DMS79 (cell line): ENCODE results near the gene CHCHD4.
"Not testable (repeated sequence)": the region's sequence is repeated elsewhere in the genome, so short reads cannot be mapped to it uniquely, and the experiment has no call there.

Source experiments
- DNase-seq: peaks from one replicate; lab custom pipeline; 2025; lab: John Stamatoyannopoulos, UW

CHCHD4 gene

DNA sequence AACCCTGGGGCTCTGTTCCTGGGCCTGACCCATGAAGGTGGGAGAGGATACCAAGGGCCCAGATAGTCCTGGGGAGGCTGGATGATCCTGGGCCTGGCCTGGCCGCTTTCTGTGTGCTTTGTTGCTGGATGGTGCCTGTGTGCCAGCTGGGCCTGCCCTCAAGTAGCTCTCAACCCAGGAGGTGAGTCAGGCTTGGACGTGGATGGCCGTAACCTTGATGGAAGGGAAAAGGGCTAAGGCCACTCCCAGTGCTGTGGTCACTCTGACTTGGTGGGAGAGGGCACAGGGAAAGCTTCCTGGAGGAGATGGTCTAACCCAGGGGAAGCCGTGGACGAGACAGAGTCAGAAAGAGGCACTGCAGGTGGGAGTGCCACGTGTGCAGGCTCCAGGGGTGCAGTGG lies 9.6 kb upstream of the CHCHD4 start:
- DNase-seq = no peak

DNA sequence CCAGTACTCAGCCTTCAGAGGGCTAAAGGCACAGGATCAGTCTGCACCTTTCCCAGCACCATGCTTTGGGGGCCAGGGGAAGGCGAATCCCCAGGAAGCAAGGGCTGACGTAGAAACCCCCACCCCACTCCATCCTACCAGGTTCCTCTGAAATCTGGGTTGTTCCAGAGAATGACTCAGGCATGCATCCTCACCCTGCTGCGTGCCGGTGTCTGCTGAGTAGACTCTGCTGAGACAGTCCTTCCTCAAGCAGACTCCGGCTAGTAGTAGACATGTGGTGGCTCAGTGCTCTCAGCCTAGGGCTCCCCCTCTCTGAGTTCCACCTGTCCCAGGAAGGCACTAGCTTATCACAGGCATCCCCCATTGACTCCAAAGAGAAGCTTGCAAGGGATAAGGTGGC lies 9.2 kb upstream of the CHCHD4 start:
- DNase-seq = no peak

DNA sequence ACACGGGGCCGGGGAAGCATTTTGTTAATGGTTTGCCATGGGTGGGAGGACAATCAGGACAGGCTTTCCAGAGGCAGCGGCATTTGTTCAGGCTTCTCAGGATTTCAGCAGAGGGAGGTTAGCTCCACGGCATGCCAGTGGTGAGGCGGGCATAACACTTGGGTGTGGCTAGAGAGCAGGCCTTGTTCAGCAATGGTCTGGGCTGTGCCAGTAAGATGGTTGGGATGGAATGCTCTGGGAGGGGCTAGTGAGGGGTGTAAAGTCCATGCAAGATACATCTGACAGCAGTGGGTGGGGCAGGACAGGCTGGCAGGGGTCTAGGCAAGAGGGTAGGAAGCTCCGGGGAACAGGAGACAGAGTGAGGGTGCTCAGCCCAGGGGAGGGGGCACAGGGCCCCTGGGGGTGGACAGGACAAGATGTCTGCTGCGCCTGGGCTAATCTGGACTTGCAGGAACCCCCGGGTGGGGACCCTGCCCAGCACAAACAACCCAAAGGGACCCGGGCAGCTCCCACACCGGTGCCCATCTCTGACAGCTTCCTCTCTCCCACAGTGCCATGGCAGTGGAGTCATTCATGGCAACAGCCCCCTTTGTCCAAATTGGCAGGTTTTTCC lies 8.6 kb upstream of the CHCHD4 start:
- DNase-seq = no peak

DNA sequence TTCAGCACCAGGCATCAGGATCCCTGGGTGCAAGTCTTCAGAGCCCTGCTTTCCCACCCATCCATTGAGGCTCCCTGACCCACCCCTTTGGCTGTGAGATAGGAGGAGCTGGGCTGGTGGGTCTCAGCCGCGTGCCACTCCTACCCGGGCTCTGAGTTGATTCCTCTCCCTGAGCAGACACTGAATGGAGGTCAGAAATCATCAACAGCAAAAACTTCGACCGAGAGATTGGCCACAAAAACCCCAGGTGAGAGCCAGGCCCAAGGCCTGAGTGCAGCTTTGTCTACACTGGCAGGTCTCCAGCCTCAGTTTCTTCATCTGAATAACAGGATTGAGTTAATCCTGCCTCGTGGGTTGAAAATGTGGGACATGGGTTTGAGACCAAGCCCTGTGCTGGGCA lies 8.0 kb upstream of the CHCHD4 start:
- DNase-seq = no peak

DNA sequence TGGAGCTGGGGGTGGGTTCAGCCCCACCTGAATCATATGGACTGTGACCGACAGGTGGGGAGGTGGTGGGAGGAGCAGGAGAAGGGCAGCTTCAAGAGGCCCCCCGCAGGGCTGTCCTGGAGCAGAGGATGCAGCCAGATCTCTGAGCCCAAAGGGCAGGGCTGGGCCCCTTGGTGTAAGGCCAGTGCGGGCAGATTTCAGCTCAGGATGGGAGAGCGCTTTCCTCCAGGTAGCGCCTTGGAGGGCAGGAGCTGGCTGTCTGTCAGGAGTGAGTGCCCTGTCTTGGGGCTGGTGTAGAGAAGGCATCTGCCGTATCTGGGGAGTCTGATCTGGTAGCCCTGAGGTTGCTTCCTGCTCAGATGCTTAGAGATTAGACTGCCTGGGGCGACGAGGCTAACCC lies 7.5 kb upstream of the CHCHD4 start:
- no peak for DNase-seq

DNA sequence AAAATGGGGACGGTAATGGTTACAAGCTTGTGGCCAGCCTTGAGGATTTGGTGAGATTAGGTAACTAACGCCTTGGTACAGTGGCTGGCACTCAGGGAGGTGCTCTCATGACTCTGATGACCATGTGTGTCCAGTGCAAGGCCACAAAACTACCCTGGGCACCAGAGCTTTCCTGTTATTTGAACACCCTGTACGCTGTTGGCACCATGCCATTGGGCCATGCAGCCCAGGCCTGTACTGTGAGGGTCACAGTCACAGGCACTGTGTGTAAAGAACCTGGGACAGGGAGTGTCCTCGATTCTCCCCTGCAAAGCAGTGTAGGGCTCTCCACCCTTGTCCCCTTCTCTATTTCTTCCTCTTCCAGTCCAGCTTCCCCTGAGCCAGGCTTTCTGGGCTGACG lies 6.5 kb upstream of the CHCHD4 start:
- DNase-seq = no peak

DNA sequence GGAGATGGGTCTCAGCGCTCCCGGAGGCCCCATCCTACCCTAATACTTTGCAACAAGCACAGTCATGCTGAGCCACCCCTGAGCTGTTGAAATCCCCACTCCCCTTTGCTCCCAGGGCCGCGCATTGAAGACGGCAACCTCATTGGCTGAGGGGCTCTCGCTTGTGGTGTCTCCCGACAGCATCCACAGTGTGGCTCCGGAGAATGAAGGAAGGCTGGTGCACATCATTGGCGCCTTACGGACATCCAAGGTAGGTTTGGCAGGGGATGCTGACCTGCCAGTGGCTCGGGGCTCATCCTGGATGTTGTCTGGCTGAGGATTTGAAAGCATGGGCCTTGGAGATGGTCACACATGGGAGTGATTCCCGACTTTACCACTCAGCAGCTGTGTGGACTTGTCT lies 6.0 kb upstream of the CHCHD4 start:
- DNase-seq = no peak

DNA sequence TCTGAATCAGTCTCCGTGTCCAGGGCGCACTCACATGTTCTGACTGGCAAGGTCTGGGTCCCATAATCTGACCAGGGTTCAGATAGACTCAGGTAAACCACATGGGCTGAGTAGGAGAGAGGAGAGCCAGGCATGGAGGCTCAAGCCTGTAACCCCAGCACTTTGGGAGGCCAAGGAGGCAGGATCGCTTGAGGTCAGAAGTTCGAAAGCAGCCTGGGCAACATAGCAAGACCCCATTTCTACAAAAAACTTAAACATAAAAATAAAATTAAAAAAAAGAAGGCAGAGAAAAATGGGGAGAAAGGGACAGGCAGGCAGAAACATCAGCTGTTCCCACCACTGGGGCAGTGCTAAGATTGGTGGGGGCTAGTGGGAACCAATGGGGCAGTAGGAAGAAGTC lies 5.6 kb upstream of the CHCHD4 start:
- no peak for DNase-seq

DNA sequence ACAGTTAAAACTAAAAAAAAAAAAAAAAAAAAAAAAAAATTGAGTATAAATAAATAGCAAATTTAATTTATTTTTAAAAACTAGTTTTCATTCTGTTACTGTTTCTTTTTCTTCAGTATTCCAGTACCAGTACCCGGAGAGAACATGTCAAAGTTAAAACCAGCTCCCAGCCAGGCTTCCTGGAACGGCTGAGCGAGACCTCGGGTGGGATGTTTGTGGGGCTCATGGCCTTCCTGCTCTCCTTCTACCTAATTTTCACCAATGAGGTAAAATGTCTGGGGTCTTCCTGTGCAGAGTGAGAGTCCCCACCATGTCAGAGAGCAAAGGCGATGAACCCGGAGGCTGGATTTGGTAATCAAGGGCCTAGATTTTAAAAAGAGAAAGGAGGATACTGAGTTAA lies 4.6 kb upstream of the CHCHD4 start:
- DNase-seq = no peak

DNA sequence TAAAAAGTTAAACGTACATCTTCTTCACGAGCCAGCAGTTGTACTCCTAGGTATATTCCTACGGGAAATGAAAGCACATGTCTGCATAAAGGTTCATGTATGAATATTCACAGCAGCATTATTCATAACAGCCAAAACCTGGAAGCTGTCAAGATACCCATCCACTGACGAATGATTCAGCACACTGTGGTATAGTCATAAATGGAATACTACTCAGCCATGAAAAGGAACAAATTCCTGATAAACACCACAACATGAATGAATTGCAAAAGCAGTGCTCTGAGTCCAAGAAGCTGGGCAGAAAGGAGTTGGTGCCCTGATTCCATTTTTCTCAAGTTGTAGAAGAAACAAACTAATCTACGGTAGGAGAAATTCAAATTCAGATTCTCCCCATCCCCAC lies 4.1 kb upstream of the CHCHD4 start:
- no peak for DNase-seq

DNA sequence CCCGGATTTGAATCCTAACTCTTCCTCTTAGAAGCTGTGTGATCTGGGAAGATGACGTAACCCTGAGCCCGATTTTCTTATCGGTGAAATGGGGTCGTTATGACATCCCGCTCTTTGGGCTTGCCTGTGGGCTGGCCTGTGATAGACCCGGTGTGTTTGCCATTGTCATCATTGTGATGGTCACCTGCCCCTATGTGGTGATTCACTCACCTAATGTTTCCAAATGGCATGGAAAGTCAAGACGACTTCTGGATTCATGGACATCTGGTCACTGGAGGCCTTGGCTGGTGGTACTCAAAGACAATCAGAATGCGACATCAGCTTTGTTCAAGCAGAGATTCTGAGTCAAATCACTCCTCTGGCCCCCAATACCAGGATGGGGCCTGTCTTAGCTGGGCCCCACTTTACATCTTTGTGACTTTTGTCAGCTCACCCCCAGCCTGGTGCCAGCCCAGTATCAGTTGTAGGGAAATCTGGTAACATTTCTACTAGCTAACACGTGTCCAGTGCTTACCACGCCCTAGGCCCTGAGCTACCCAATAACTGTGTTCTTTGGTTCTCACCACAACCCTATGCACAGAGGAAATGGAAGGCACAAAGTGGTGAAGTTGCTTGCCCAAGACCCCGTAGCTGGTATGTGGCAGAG lies 3.0 kb upstream of the CHCHD4 start:
- DNase-seq = no peak

DNA sequence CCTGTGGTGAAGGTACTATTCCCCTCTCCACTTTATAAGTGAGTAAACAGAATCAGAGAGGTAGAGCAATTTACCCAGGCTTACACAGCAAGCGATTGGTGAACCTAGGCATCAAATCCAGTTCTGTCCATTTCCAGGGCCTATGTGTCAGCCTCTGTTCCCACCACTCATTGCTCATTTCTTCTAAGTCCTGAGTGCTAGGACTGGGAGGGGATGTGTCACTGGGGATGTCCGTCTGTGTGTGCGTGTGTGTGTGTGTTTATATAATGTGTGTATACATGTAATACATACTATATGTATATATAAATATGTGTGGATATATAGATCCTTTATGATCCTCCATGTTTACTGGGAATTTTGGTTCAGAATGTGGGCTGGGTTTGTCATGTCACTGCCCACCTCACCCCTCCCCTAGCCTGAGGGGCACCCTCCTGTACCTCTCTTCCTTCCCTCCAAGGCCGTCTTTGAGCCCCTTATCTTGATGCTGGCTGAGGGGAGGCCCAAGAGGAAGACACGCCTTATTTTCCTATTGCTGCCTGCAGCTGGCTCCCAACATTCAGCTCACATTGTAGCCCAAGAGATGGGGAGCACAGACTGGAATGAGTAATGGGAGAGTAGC lies 2.3 kb upstream of the CHCHD4 start:
- no peak for DNase-seq

DNA sequence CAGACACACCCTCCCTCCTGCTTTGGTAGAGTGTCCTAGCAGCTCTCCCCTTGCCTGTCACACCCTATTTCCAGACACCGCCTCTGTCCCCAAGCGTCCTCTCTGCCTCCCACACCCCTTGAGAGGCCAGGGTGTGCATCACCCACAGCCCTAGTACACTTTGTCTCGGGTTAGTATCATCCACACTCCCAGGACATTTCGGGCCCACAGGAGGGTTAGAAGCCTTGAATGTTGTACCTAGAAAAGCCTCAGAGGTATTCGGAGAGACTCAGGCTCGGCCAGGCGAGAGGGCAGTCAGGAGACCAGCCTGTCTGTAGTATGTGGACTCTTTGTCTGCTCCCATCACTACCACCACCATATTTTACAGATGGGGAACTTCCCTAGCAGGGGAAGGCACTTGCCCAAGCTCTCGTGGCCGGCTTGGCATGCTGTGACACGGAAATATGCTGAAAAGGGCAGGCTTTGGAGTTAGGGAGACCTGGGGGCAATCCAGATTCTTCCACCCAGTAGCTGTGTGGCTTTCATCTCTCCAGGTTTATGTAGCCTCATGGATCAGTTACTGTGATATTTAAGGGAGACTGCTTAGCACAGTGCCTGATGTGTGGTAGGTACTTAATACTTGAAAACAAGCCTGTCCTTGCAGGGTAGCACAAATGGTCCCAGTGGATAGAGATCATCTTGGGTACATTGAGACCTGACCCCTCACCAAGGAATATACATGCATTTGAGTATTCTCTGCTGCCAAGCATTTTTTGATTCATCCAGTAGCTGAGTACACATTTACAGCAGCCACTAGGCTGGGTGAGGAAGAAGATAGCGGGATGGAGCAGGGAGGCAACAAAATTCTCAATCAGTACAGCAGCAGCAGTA lies 1.6 kb upstream of the CHCHD4 start:
- DNase-seq = no peak

DNA sequence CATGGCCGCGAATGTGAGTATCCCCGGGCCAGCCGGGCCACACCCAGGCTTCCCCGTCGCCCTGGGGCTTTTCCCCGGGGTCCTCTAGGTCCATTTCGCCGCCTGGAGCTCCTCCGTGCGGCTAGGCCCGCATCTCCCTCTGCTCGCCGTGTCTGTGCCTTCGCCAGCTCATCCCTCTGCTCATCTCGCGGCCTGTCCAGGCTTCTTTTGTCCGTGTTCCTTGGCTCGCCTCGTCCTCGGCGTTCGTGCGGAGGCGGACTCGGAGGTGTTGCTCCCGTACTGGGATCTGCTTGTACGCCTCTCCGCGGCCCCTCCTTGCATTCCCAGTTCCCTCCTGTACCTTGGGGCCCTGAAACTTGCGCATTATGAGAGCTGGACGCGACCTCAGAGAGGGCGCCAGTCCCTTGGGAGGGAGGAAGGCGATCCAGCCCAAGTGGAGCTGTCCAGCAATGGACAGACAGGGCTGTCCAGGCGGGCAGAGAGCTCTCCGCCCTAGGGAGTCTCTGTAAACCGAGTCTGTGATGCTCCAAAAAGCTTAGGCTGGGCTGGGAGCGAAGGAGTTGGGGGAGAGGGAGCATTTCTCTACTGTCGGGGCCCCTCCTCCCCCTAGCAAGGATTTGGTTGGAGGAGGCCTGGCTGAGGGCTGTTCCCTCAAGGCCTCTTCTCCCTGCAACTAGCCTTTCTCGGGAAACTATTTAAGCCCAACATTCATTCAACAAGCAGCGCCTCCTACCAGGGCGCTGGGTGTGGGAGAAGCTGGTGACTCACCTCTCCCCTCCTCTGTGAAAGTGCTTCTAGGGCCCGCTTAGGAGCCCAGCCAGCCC lies 735 bp upstream of the CHCHD4 start:
- DNase-seq = no peak

DNA sequence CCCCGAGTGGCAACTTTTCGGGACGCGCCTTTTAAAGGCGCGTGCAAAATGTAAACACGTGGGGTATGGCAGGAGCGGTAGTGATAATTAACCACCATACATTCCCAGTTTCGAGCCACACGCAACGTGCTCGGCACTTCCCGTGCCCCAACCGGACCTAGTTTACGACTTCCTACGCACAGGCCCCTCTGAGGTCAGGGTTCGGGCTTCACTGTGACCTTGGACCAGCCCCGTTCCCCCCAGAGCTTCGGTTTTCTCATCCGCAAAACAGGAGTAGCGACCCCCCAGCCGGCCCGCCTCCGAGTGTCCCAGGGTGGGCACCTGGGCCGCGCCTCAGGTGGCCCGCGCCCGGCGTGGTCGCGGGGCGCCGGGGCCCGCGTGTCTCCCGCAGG lies 451 bp downstream of the CHCHD4 start:
- DNase-seq = no peak

DNA sequence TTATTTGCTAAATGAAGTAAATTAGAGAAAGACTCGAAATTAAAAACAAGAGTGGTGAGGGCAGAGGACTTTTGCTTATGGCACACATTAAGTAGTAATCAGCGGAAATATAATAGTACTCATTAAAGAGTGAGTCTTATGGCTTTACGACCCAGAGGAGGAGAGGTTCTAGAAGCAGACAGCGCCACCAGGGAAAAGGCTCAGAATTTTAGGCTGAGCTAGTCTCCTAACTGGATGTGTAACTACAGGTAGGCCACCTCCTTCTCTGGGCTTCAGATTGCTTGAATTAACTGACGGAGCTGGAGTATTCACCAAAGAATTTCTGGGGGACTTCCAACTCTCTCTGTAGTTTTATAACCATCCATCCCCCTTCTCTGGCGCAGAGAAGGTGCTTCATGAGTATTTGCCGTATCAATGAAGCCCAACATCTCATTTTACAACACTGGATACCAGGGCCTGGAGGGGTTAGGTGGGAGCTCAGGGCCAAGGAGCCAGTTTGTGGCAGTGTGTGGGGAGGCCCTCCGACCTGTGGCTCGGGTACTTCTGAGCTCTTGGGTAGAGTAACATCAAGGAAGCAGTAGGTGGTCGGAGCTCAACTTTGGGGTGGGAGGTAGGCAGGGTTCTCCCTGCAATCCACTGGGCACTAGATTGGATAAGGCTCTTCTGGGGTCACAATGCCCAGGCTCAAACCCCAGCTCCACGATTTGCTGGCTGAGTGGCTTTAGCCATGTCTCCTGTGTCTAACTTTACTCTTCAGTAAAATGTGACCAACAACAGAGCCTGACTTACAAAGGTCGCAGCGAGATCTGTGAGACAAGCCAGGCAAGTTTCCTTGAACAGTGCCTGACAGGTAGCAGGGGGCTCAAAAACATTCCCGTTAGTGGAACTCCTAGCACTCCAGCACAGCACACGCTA lies 1.1 kb downstream of the CHCHD4 start:
- DNase-seq = no peak

DNA sequence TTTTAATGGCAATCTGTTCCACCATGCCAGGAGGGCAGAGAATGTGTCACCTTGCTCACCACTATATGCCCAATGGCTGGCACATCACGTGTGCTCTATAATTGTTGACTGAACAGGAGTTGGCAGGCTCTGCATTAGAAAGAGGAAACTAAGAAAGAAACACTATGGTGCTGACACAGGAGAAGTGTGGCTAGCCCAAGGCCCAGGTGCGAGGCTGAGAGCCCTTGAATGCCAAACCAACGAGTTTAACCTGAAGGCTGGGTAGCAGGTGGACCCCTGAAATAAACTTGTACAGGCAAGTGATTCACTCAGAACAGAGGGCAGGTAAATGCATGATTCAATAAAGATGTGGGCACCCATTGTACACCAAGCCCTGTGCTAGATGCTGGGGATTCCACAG lies 2.4 kb downstream of the CHCHD4 start:
- DNase-seq = no peak

DNA sequence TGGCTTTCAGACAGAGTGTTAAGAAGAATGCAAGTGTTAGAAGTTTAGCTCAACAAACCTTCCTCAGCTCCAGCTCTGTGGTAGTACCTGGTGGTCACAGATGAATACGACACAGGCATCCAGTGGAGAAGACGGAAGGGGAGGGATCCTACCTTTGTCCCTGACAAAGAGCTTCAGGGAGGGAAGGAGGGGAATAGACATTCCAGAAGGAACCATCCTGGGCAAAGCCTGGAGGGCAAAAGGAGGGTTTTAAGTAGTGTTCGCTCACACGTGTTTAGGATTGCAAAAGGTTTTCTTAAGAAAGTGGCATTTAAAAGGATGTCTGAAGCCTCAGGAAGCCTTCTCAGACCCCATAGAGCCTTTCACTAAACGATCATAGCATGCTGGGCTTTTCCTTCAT lies 2.8 kb downstream of the CHCHD4 start:
- no peak for DNase-seq

DNA sequence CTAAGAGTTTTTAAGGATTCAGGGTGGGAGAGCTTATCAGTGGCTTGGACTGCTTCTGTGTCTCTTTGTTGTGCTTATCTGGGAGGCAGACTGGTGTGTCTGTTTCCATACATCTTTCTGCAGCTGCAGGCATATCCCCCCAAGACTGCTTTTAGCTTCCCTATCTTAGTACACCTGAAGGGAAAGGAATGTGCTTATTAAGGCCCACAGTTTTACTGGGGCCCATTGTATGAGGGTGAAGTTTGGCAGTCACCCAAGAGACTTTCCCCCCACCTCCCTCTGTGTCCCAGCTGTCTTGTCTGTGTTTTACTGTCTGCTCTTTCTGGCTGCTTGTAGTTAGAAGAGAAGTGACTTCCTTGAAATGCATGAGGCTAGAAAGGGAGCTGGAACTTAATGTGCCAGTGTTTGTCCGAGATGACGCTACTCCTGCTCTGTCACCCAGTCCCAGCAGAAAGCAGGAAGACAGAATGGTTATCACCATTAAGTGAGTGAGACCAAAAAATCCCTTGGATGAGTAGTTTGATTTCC lies 3.7 kb downstream of the CHCHD4 start:
- not testable (repeated sequence) for DNase-seq

DNA sequence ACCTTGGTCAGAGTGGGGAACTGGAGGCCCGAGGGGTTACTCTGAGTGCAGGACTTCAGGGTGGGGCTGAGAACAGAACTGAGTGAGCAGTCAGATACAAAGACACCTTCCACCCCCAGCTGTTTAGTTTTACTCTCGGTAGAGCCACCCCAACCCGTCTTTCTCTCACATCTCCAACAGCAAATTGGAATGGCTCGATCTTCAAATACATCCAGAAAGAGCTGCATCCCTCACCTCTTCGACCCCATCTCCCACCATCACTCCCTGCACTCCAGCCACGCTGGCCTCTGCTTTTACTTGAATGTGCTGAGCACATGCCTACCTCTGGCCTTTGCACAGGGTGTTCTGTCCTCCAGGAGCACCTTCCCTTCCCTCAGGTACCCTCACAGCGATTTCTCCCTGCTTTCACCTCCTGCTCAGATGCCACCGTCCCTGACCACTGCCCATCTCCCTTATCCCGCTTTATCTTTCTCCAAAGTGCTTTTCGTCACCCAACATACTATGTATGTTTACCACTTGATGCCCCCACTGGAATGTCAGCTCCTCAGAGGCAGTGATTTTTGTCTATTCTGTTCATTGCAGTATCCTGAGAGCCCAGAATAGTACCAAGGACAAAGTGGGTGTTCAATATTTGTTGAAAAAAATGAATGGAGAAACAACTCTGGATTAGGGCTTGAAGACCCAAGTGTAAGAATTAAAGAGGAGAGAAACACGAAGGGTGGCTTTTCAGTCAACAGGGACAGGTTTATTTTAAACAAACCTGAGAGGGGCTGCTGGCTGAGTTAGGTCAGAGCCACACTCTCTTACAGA lies 4.4 kb downstream of the CHCHD4 start:
- DNase-seq = no peak
